T-helper 22 cell (primary cell): ENCODE measurements around the gene ZNF451.

Experiments used
- DNase-seq: peaks from one replicate; pipeline ENCODE4 v3.0.0-alpha.2; 2020; ENCODE audit warnings: low read depth

ZNF451 gene

DNA sequence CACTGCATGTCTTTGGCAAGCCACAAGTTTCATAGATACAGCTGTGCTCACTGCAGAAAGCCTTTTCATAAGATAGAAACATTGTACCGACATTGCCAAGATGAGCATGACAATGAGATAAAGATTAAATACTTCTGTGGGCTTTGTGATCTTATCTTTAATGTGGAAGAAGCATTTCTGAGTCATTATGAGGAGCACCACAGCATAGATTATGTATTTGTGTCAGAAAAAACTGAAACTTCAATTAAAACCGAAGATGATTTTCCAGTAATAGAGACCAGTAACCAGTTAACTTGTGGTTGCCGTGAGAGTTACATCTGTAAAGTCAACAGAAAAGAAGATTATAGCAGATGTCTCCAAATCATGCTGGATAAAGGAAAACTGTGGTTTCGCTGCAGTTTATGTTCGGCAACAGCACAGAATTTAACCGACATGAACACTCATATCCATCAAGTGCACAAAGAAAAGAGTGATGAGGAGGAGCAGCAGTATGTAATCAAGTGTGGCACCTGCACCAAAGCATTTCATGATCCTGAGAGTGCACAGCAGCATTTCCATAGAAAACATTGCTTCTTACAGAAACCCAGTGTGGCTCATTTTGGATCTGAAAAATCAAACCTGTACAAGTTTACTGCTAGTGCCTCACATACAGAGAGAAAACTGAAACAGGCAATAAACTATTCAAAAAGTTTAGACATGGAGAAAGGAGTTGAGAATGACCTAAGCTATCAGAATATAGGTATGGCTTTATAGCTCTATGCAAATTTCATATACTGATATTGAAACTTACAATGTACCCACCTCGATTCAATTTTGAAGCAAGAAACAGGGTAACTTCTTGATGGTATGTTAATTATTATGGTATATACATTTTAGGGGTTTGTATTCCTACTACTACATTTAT lies 58.2 kb downstream of the ZNF451 start:
- no peak for DNase-seq

DNA sequence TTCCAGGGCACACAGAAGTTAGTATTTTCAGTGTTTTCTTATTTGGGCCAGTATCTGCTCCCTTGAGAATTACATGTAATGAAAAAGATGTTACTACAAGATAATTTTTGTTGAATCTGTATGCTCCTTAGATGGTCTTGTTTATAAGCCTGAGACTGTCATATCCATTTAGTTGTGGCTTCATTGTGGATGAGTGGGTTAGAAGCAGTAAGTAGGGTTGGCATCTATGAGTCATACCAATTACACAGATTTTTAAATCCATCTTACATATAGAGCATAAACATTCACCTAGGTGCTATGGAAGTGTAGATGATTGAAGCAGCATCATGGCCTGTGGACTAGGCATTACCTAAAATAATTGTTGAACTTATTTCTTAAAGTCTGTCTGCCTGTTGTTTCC lies 68.7 kb downstream of the ZNF451 start:
- DNase-seq: no peak

DNA sequence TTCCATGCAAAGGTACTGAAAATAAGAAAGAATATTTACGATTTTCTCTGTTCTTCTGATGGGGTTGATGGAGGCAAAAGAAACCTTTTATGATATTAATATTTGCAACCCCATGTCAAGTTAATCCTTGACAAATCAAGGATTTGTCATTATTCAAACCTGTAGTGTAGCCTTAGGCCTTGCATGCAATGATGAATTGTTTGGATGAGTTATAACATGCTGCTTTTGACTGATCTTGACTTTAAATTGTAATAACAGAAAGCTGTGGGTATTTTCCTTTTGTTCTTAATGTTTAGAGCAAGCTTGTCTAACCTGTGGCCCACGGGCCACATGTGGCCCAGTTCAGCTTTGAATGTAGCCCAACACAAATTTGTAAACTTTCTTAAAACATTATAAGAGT lies 69.1 kb downstream of the ZNF451 start:
- no peak for DNase-seq

DNA sequence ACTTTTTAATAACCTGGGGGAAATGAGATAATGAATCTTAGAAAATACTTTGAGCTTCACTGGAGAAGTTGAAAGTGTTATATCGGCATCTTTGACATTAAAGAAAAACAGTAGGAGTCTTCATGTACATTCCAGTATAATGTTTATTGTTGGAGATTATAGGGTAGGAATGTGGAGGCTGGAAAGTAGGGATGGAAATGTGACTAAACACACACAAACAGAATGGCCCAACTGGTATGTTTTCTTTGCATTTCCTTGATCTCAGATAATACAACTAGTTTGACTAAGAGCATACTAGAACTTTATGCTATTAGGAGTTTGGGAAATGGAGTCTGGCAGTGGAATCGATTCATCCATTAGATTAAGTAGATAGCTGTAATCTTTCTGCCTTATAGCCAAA lies 72.0 kb downstream of the ZNF451 start:
- no peak for DNase-seq

DNA sequence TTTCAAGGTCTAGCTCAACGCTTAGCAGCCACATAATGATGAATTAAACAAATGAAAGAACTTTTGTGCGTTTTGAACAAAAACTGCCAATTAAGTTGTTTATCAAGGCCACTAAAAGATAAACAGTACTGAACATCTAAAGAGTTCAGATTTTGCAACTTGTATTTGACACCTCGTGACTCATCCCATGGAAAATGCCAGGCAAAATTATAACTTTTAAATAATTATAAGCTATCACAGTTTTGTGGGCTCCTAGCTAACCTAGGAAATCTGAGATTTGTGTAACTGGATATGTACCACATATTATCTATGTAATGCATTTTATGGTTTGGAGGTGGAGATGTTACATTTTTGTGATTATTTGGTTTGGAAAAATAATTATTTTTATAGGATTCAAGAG lies 72.5 kb downstream of the ZNF451 start:
- DNase-seq: no peak

DNA sequence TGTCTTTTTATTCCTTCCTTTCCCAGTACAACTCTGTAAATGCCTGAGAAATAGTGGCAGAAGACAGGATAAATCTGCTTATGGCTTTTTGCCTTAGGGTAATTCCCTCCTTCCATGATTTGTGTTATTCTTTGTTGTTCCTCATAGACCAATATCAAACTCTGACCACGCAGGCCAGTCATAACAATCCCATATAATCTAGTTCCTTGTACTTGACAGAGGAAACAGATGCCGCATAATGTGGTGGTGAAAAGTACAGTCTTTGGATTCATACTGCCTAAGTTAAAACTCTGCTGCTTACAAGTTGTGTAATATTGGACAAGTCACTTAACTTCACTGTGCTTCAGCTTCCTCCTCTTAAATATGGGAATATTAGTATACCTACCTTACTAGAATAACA lies 74.0 kb downstream of the ZNF451 start:
- no peak for DNase-seq

DNA sequence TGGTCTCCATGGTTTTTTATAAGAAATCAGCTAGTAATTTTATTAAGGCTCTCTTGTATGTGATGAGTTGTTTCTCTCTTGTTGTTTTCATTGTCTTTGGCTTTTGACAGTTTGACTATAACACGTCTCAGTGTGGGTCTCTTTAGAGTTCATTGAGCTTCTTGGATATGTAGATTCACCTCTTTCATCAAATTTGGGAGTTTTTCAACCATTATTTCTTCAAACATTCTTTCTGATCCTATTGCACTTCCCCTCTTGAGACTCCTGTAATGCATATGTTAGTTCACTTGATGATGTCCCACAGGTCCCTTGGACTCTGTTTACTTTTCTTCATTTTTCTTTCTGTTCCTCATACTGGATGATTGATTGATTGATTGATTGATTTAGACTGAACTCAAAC lies 75.1 kb downstream of the ZNF451 start:
- no peak for DNase-seq

DNA sequence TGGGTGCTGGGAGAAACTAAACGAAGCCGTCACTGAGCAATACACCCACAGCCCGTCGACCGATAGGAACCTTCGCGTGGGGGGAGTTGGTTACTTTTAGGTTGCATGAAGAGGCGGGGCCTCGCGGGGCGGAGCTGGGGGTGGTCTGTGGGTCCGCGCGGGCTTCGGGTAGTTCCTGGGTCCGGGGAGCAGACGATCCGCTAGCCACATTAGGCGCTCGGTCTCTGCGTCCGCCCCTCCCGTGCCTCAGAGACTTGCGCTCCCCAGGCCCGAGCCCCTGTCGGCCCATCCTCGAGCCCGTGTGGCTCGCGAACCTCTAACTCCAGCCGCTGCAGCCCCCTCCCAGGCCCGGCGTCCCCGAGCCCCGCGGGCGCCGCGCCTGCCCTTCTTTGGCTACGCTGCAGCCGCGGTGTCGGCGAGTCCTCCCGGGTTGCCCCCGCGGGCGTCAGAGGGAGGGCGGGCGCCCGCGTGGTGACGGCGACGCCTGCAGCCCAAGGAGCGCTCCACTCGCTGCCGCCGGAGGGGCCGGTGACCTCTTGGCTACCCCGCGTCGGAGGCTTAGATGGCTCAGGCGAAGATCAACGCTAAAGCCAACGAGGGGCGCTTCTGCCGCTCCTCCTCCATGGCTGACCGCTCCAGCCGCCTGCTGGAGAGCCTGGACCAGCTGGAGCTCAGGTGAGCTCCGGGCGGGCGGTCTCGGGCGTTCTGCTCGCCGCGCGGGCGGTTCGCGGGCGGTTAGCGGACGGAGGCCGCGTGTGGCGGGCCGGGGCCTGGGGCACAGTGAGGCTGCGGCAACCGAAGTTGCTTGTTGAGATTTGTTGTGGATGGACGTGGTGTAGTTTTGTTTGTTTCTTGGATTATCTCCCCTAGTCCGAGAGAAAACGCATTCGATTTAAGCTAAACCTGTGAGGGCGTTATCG lies 82.4 kb downstream of the ZNF451 start, which contains the start of gene BAG2:
Gene BAG2, plus strand, starts transcription at position 191 of the 920 bp plus-strand sequence. Its CDS starts 372 bp downstream, at position 563.
- peak; percentile 68 for DNase-seq

DNA sequence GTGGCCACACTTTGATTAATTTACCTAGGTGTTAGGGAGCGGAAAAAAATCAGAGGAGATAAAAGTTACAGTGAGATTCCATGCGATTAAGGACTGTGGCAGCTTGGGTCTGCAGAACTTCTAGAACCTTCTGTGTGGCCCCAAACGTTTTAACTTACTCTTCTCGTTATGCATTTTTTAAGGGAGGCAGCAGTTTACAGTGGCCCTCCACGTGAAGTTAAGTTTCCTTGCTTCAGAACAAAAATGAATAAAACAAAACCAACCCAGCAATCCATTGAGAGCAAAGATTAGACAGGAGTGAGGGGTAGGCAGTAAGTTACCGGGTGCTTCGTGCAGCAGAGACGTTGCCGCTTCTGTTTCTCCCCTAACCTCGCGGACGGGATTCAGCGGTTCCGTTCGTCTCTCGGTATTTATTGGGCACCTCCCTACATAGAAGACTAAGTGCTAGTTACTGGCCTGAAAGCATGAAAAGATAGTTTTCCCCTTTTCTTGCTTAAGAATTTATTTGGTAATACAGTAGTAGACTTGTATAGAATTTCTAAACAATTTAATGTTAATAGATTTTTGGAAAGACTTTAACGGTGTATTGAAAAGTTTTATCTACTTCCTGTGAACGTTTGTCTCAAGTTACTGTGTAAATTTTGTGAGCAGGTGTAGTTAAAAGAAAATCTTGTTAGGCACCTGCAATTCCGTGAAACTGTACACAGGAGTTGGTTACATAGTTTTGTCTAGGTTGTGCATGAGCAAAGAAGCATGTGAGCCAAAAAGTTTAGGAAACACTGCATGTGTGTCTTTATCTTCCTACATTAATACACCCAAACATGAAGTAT lies 83.3 kb downstream of the ZNF451 start:
- no peak for DNase-seq

DNA sequence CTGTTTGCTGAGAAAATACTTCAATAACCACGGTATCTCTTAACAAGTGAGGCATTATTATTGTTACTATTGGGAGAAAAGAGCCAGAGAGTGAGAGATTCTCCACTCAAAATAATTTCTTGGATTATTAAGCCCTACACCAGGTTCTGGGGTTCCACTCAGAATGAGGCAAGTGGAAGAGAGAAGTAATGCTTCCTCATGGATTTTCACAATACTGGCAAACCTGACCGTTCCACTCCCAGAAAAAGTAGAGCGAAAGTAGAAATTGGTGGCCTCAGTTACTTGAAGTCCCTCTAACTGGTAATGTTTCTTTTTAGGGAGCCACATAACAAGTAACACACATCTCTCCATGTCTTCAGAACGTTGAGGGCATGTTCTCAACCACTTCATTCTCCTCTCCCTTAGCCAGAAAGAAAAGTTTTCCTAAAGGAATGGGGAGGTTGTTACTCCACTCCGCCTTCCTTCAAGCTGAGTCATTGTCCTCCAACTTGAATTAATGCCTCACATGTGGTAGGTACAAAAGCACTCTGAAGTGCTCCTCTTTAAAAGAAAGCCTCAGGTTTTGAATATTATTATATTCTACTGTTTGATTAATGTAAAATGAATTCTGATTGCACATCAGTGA lies 84.0 kb downstream of the ZNF451 start:
- DNase-seq: no peak

DNA sequence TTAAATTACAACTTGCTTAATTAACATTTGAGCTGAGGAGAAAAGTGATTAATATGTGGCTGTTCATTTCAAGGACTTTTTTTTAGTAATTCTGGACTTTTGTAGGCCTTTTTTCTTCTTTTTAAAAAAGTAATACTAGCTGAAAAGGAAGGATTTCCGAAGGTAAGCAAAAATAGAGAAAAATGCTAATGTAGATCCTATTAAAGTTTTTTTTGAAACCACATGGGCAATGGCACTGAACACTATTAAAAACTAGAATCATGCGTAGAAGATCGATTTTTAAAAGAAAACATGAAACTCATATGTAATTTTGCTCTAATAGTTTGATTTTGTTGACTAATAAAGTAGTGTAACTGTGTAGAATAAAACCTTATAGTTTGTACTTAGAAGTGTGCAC lies 84.5 kb downstream of the ZNF451 start:
- DNase-seq: no peak

DNA sequence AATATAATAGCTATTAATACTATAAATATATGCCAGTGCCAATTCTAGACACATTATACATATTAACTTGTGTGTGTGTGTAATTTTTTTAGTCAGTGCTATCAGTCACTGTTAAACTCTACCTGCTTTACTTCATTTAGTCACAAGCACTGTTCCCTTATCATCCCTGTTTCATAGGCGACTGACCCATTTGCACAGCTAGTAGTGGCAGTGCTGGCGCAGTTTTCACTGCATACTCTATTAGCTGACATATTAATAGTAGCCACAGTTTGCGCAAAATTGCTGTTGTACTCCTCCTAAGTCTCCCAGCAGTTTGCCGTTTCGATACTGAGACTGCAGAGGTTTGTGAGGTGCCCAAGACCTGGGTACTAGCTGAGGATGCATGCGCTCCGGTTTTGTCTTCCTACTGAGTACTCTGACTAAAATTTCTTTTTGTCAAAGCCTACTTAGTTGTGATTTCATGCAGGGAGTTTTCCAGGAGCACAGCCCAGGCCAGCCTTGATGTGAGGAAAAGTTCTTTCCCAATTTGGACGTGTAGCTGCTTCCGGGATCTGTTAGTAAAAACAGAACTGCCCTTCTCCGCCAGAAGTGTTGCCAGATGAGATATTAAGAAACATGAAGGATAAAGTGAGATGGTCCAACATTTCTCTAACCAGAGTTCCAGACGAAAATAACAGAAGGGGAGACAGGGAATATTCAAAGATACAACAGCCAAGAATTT lies 87.7 kb downstream of the ZNF451 start:
- no peak for DNase-seq

DNA sequence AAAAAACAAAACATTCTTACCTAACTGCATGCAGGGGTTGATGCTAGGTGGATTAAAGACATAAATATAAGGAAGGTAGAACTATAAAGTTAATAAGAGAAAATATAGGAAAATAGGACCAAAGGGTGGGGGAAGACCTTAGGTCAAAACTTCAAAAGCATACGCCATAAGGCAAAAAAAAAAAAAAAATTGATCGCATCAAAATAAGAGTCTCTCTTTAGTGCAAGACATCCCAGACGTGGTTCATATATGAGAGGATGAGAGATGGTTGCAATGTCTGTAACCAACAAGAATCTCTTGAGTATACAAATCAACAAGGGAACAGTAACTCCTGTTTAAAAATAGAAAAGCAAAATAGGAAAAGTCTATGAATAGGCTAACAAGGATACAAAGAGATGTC lies 90.6 kb downstream of the ZNF451 start:
- DNase-seq: no peak

DNA sequence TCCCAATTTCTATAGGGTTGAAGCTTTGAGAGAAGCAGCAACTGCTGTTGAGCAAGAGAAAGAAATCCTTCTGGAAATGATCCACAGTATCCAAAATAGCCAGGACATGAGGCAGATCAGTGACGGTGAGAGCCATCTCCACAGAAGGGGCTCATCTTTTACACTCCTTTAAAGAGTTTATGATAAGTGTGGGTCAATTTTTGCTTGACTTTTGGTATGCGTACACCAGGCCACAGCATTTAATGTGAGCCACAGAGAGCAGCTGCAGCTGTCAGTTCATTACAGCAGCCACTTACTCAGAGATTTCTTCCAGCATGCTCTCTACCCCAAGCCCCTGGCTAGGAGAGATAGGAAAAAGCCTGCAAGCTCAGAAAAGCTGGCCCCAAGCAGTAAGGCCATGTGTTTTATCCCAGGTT lies 92.0 kb downstream of the ZNF451 start:
- DNase-seq: no peak

DNA sequence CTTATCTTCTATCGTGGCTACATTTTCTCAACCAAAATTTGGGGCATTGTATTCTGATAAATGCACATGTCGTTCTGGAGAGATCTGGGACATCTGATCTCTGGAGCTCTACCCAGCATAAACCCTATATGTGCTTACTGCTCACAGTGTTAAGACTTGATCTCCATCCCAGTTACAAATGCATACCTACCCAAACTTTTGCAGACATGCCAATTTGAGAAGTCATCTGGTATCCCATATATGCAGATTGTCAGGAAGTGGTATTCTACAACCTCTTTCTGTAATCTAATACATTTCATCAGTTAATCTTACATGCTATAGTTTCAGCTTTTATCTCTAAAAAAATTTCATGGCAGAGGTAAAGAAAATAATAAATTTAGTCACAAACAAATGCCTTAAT lies 93.3 kb downstream of the ZNF451 start:
- no peak for DNase-seq

DNA sequence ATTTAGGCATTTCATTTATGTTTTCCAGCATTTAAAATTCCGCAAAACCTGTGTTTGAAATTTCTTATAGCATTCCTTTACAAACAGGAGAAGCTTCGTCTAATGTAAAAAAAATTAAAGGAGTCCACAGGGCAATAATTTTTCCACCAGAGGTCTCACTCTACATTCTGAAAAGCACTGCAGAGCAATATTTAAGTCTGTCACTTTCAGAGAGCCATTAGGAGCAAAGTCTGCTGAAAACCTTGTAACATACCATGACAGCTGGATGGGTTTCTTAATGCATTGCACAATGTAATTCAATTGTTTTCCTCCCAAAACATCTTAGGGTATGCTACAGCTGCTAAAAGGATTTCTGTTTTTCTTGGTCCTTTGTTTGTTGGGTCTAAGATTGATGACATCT lies 100.2 kb downstream of the ZNF451 start:
- DNase-seq: no peak

DNA sequence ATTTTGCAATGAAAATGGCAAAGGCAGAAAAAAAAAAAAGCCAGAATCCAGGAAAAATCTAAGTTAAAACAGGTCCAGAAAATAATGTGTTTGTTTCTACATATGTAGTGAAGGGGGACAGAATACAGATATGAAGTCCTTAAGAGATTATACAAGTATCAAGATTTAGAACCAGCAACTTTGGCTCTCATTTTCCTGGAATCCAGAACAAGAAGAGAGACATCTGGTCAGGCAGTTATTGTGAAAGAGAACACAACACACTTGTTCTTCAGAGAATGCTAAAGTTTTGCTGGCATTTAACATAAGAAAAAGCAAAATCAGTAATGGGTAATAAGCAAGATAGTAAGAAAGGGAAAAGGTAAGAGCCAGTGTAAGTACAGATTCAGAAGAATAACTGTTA lies 103.2 kb downstream of the ZNF451 start:
- DNase-seq: no peak

DNA sequence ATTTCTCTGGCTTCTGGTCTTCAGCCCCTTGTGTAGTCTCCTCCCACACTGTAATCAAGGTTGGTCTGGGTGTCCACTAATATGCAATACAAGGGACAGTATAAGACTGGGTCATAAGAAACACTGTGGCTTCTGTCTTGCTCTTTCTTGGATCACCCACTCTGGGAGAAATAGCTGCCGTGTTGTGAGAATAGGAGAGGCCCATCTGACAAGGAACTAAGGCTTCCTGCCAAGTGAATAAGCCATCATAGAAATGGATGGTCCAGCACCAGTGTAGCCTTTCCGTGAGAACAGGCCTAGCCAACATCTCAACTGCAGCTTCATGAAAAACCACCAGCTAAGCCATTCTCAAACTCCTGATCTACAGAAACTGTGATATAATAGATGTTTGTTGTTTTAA lies 105.5 kb downstream of the ZNF451 start:
- no peak for DNase-seq

DNA sequence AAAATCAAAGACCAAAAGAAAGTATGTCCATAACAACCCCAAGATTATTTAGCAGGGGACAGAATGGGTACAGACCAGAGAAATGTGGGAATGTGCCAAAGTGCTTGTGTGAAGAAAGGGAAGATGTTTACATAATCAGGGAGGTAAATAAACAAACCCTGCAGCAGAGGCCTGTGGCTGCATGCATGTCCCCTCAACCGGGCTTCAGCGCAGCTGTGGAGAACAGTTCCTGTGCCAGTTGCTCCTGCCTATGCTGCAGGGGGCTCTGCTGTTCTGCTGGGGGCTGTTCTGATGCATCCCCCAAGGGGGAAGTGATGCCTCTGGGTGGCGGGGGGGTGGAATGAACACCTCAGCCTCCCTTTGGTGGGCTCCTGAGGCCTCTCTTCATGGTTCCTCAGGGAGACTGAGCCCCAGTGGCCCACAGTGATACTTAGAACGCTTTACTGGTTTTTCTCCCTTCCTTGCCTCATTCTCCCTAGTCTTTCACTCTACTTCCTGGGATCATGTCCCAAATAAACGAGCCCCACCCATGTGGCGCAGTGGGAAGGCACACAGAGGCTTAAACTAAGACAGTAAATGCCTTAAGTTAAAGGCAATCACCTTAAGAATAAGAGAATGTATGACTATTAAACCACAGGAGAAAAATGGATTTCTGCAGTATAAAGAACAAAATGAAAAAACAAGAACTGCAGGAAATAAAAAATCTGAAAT lies 109.1 kb downstream of the ZNF451 start:
- no peak for DNase-seq

DNA sequence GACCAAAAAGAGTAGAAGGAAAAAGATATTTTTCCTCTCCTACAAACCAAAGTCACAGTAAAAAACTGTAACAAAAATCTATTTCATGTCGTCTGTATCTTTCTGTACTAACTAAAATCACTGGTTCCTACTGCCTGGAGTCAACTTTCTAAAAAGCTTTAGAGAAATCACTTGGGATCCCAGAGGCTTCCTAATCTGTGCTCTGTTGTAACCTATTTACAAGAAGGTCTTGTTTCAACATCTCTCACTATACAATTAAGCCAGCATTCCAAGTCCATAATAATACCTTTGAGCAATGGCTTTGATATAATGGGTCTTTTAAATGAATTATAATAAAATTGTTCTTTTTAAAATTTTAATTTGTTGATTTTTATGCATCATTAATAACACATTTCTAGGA lies 111.7 kb downstream of the ZNF451 start:
- DNase-seq: no peak
